ENCODE data around the gene SLC13A2.
"Not testable (repeated sequence)": the region's sequence is repeated elsewhere in the genome, so short reads cannot be mapped to it uniquely, and the experiment has no call there.

Gene SLC13A2, protein sequence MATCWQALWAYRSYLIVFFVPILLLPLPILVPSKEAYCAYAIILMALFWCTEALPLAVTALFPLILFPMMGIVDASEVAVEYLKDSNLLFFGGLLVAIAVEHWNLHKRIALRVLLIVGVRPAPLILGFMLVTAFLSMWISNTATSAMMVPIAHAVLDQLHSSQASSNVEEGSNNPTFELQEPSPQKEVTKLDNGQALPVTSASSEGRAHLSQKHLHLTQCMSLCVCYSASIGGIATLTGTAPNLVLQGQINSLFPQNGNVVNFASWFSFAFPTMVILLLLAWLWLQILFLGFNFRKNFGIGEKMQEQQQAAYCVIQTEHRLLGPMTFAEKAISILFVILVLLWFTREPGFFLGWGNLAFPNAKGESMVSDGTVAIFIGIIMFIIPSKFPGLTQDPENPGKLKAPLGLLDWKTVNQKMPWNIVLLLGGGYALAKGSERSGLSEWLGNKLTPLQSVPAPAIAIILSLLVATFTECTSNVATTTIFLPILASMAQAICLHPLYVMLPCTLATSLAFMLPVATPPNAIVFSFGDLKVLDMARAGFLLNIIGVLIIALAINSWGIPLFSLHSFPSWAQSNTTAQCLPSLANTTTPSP

DNA sequence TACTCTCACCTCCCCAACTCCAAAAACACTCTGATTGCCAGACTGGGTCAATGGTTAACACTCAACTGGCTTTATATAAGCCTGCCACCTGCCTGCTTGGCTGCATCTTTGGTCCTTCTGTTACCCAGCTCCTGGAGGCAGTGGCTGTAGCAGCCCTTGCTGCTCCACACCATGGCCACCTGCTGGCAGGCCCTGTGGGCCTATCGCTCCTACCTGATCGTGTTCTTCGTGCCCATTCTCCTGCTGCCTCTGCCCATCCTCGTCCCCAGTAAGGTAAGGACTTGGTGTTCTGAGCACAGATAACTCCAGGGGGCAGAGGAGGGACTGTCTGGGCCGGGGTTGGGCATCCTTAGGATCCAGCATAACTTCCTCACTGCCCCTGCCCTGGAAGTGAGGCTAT is at the start of gene SLC13A2:
Gene SLC13A2, plus strand, starts transcription at position 103 of the 400 bp plus-strand sequence. Its CDS starts 69 bp downstream, at position 172.
- DNase-seq (ENCODE audit: low spot score) = no peak

DNA sequence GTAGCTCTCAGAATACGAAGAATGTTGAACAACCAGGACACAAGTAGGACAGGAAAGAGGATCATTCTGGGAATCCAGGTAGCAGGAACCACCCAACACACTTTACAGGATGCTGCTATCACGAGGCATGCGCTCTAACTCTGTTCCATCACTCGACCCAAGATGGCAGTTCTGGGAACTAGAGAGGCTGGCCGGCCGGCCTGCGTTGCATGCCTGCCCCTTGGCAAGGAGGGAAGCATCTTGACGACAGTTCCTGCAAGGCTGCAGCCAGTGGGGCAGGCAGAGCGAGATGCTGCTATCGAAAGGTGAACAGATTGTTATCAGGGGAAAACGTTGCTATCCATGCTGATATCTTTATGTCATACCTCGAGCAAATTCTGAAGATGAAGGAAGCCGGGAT is 48.2 kb upstream of the SLC13A2 start:
- DNase-seq (ENCODE audit: low spot score) = no peak

DNA sequence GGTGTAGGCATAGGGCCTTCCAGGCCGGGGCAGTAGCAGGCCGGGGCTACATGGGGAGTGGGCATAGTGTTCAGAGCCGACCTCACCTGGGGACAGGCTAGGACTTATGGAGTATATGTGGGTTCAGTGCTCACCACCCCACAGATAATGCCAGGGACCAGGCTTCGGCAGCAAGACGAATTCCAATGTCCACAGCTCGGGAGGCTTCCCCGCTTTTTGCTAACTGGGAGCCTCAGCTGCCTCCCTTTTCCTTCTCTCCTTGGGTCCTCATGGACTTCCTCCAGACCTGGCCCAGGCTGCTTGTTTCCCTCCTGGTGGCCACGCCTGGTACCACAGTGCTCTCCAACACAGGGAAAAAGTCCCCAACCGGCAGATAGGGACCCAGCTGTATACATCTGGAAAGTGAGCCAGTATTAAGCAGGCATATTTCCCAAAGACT is 47.3 kb upstream of the SLC13A2 start:
- no peak for DNase-seq (ENCODE audit: low spot score)

DNA sequence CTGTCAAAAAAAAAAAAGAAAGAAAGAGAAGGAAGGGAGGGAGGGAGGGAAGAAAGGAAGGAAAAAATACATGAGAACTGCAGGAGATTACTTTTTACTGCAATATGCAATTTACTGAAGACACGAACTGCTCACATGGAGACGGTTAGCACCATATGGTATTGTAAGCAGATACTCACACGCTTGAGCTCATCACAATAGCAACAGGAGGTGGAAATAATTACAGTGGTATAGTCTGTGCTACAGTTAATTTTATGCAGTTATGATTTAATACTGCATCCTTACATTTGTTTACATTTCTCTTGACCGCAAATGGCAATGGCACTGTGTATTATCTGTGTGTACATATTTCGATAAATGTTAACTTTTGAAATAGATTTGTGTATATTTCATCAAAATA is 46.1 kb upstream of the SLC13A2 start:
- no peak for DNase-seq (ENCODE audit: low spot score)

DNA sequence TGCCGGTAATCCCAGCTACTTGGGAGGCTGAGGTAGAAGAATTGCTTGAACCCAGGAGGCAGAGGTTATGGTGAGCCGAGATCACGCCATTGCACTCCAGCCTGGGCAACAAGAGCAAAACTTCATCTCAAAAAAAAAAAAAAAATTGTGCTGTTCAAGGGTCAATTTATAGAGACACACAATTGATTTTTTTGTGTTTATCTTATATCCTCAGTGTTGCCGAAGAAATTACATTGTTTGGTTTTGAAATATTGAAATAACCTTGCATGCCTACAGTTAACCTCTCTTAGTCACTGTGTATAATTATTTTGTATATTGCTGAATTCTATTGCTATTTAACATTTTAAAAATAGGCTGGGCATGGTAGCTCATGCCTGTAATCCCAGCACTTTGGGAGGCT is 45.5 kb upstream of the SLC13A2 start:
- not testable (repeated sequence) for DNase-seq (ENCODE audit: low spot score)

DNA sequence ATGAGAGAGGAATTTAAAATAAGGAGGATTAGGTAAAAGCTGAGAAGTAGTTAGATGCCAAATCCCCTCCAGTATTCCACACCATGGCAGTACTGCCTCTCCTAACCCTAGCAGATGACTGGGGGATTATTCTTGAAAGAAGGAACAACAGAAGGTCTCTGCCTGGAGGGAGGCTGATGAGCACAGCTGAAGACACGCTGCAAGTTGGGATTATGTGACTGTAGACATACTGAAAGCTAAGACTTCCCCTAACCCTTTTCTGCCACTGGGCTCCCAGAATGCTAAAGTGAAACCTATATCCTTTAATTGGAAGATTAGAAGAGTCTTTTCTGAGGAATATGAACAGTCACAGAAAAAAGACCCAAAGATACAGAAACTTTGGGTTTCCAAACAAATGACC is 39.7 kb upstream of the SLC13A2 start:
- no peak for DNase-seq (ENCODE audit: low spot score)

DNA sequence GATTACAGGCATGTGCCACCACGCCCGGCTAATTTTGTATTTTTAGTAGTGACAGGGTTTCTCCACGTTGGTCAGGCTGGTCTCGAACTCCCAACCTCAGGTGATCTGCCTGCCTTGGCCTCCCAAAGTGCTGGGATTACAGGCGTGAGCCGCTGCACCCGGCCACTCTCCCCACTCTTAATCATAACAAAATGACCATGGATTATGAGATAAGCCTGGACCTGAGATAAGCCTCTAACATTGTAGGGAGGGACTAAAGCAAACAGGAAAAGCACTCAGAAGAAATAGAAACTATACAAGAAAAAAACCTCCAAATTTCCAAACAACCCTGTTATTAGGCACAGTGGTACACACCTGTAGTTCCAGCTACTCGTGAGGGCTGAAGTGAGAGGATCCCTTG is 39.1 kb upstream of the SLC13A2 start:
- DNase-seq (ENCODE audit: low spot score) = not testable (repeated sequence)

DNA sequence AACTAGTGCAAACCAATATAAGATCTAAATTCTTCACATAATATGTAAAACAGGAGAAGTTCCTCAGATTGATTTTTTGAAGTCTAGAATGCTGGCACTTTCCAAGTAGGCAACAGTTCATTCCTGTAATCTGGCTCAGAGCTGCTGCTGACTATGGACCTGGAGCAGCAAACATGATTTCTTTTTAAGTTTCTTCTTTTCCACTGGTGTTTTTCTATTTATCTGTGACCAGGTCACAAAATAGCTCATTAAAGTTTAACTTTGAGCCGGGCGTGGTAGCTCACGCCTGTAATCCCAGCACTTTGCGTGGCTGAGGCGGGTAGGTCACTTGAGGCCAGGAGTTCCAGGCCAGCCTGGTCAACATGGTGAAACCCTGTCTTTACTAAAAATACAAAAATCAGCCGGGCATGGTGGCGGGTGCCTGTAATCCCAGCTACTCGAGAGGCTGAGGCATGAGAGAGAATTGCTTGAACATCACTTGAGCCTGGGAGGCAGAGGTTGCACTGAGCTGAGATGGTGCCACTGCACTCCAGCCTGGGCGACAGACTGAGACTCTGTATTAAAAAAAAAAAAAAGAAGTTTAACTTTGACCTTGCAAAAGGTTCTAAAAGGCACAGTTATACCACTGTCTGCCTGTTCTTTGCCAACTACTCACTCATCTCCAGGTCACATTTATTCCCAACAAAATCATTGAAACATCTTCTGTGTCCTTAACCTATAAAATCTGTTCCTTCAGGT is 29.4 kb upstream of the SLC13A2 start:
- no peak for DNase-seq (ENCODE audit: low spot score)

DNA sequence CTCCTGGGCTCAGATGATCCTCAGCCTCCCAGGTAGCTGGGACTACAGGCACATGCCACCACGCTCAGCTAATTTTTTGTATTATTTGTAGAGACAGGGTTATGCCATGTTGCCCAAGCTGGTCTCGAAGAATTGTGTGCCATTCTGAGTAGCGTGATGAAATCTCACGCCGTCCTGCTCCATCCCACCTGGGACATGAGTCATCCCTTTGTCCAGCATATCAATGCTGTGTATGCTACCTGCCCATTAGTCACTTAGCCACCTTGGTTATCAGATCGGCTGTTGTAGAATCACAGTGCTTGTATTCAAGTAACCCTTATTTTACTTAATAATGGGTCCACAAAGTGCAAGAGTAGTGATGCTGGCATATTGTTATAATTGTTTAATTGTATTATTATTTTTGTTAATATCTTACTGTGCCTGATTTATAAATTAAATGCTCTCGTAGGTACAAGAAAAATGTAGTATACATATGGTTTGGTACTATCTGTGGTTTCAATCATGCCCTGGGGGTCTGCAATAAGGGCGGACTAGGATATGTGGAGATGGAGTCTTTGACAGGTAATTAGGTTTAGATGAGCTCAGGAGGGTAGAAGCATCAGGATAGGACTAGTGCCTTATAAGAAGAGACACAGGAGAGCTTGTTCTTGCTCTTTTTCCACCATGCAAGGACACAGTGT is 26.6 kb upstream of the SLC13A2 start:
- no peak for DNase-seq (ENCODE audit: low spot score)

DNA sequence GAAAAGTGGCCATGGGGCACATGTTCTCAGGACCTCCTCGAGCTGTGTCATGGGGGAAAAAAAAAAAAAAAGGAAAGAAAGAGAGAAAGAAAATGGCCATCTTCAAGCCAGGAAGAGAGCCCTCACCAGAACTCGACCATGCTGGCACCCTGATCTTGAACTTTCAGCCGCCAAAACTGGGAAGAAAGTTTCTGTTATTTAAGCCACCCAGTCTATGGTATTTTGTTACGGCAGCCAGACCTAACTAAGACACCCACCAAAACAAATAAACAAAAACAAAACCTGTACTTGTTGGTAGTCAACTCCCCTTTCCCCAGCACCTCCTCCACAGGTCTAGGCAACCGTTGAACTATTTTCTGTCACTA is 26.1 kb upstream of the SLC13A2 start:
- no peak for DNase-seq (ENCODE audit: low spot score)

DNA sequence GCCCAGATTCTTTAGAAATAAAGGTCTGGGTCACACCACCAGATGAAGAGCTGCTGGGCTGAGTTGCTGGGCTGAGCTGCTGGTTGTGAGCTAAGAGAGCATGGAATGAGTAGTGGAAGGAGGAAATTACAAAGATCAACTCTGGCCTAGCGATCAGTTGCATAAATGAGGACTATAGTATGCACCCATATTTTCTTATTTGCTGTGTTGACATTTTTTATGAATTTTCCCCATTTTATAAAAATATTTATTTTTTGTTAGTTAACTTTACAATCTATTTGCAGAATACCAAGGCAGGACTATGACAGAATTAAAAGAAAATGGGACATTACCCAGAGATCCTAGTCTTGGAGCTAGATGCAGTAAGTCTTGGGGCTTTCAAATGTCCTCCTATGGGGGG is 23.6 kb upstream of the SLC13A2 start:
- DNase-seq (ENCODE audit: low spot score) = no peak

DNA sequence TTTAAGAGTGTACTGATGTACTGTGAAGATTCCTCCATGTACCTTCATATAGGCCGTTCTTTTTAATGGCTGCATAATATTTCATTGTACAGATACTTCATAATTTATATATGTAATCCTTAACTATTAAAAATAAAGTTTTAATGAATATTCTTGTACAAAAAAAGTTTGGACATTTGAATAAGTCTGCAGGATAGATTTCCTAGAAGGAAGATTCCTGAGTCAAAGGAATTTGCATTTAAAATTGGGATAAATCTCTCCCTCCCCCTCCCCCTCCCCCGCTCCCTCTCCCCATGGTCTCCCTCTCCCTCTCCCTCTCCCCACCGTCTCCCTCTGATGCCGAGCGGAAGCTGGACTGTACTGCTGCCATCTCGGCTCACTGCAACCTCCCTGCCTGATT is 15.6 kb upstream of the SLC13A2 start:
- no peak for DNase-seq (ENCODE audit: low spot score)

DNA sequence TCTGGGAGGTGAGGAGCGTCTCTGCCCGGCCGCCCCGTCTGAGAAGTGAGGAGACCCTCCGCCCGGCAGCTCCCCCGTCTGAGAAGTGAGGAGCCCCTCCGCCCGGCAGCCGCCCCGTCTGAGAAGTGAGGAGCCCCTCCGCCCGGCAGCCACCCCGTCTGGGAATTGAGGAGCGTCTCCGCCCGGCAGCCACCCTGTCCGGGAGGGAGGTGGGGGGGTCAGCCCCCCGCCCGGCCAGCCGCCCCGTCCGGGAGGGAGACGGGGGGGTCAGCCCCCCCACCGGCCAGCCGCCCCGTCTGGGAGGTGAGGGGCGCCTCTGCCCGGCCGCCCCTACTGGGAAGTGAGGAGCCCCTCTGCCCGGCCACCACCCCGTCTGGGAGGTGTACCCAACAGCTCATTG is 14.6 kb upstream of the SLC13A2 start:
- DNase-seq (ENCODE audit: low spot score) = not testable (repeated sequence)

DNA sequence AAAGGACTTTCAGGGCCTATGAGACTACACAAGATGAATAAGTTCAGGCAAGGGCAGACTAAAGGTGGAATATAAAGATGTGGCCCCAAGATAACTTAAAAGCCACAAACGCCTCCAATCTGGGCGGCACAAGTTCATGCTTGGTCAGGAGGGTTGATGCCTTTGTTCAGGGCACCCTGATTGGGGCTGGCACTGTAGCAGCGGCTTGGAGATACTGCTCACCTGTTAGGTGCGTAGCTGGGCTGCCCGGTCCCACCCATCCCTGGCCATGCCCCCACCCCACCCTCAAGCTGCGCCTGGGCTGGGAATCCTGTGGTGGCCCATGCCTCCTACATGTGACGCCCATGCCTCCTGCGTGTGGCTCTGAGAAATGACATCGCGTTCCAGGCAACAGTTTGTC is 12.5 kb upstream of the SLC13A2 start:
- no peak for DNase-seq (ENCODE audit: low spot score)

DNA sequence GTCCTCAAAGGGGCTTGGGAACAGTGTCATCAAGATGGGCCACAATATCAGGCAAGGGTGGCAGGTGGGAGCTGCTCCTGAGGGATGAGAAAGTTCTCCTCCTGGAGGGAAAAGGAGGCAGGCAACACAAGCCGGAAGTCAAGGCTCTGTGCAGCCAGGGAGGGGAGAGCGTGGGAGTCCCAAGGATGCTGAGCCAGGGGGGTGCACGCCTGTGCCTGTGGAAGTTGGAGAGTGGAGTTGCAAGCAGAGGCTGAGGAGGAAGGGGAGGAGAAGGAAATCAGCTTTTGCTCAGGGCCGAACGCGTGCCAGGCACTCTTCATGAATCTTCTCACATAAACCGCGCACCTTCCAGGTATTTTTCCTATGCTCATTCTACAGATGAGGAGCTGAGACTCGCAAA is 7.4 kb upstream of the SLC13A2 start:
- DNase-seq (ENCODE audit: low spot score) = no peak

DNA sequence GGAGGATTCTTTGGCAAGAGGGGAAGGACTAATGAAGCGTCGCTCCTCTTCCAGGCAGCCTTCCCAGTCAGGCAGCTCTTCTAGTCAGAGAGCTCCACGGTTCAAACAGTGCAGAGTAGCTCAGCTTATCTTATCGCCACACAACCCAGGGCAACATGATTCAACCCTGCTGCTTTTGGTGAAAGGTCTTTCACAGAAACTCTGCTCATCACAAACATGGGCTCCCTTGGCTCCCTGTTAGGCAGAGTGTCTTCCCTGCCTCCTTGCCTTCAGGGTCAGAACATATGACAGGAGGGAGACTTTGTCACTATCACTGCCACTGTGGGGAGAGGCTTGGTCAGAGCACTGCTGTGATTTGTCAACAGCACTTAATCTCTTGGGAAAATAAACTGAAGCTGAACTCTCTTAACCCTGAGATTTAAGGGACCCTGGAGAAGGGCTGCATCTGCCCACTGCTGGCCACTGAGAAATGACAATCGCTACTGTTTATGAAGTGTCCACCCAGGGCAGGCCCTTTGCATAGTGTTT is 6.9 kb upstream of the SLC13A2 start:
- DNase-seq (ENCODE audit: low spot score) = no peak

DNA sequence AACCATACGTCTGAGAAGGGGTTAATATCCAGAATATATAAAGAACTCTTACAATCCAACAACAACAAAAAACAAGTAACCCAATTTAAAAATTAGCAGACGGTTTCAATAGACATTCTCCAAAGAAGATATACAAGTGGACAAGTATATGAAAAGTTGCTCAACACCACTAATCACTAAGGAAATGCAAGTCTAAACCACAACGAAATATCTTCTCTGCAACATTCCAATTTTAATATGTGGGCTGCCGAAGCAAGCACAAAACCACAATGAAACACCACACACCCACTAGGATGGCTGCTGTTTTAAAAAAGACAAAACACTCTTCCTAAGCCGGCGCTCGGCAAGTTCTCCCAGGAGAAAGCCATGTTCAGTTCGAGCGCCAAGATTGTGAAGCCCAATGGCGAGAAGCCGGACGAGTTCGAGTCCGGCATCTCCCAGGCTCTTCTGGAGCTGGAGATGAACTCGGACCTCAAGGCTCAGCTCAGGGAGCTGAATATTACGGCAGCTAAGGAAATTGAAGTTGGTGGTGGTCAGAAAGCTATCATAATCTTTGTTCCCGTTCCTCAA is 5.9 kb upstream of the SLC13A2 start:
- DNase-seq (ENCODE audit: low spot score) = no peak

DNA sequence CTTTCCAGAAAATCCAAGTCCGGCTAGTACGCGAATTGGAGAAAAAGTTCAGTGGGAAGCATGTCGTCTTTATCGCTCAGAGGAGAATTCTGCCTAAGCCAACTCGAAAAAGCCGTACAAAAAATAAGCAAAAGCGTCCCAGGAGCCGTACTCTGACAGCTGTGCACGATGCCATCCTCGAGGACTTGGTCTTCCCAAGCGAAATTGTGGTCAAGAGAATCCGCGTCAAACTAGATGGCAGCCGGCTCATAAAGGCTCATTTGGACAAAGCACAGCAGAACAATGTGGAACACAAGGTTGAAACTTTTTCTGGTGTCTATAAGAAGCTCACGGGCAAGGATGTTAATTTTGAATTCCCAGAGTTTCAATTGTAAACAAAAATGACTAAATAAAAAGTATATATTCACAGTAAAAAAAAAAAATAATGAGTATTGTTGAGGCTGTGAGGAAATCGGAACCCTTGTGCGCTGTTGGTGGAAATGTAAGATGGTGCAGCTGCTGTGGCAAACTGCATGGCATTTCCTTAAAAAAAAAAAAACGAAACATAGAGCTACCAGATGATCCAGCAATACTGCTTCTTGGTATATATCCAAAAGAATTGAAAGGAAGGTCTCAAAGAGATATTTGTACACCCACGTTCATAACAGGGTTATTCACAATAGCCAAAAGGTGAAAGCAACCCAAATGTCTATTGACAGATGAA is 5.3 kb upstream of the SLC13A2 start:
- DNase-seq (ENCODE audit: low spot score) = not testable (repeated sequence)

DNA sequence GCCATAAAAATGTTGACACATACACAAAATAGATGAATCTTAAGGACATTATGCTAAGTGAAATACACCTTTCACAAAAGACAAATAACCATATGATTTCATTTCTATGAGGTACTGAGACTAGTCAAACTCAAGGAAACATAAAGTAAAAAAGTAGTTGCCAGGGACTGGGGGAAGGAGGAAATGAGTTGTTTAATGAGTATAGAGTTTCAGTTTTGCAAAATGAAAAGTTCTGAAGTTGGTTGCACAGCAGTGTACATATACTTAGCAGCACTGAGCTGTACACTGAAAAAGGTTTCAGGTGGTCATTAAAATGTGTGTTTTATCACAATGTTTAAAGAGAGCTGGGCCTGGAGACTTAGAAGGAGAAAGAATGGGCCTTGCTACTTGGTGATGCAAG is 4.7 kb upstream of the SLC13A2 start:
- DNase-seq (ENCODE audit: low spot score) = no peak

DNA sequence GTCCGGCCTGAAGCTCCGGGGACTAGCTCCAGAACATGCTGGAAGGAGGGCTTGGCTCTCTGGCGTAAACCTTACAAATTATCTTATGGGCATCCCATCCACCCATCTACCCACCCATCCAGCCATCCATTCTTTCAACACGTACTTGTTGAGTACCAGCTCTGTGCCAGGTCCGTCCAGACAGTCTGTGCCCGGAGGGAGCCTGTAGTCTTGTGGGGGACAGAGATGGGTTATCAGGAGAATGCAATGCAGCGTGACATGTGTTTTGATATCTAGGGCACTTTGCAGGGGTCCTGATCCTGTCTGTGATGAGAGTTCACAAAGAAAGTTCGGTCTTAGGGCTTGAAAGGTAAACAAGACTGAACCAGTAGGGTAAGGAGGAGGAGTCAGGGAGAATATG is 4.1 kb upstream of the SLC13A2 start:
- no peak for DNase-seq (ENCODE audit: low spot score)

DNA sequence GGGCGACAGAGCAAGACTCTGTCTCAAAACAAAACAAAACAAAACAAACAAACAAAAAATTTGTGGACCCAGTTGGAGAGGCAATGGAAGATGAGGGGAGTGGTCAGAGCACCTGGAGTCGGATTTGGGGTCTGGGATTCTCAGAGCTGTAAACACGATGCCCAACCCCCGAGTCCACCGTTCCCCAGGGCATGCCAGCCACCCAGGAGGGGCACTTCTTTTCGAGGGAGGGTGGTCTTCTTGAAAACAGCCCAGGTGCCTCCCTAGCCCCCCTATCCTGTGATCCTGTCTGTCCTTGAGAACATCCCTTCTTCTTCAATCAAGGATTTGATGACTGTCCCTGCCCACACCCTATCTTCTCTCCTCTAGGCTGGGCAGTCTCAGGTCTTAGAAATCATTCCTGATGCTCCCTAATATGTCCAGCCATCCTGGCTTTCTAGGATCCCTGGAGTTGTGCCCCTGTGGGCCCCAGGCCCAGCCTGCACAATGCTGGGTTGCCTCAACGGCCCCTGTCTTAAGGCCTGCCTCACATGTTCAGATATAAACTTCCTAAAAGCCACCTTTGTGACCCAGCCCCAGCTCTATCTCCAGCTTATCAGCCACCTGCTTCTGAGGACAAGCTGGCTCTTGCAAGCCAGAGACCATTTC is 3.1 kb upstream of the SLC13A2 start:
- DNase-seq (ENCODE audit: low spot score) = no peak
